Glomerular visceral epithelial cell (primary cell): ENCODE data around the gene XPNPEP2.
A peak's percentile ranks its signal among the peaks of the same experiment; 100 is the strongest.

Experiments used
- DNase-seq: peaks from one replicate; pipeline ENCODE4 v3.0.0-alpha.2; 2016; ENCODE audit errors: extremely low spot score

Gene XPNPEP2, protein sequence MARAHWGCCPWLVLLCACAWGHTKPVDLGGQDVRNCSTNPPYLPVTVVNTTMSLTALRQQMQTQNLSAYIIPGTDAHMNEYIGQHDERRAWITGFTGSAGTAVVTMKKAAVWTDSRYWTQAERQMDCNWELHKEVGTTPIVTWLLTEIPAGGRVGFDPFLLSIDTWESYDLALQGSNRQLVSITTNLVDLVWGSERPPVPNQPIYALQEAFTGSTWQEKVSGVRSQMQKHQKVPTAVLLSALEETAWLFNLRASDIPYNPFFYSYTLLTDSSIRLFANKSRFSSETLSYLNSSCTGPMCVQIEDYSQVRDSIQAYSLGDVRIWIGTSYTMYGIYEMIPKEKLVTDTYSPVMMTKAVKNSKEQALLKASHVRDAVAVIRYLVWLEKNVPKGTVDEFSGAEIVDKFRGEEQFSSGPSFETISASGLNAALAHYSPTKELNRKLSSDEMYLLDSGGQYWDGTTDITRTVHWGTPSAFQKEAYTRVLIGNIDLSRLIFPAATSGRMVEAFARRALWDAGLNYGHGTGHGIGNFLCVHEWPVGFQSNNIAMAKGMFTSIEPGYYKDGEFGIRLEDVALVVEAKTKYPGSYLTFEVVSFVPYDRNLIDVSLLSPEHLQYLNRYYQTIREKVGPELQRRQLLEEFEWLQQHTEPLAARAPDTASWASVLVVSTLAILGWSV

DNA sequence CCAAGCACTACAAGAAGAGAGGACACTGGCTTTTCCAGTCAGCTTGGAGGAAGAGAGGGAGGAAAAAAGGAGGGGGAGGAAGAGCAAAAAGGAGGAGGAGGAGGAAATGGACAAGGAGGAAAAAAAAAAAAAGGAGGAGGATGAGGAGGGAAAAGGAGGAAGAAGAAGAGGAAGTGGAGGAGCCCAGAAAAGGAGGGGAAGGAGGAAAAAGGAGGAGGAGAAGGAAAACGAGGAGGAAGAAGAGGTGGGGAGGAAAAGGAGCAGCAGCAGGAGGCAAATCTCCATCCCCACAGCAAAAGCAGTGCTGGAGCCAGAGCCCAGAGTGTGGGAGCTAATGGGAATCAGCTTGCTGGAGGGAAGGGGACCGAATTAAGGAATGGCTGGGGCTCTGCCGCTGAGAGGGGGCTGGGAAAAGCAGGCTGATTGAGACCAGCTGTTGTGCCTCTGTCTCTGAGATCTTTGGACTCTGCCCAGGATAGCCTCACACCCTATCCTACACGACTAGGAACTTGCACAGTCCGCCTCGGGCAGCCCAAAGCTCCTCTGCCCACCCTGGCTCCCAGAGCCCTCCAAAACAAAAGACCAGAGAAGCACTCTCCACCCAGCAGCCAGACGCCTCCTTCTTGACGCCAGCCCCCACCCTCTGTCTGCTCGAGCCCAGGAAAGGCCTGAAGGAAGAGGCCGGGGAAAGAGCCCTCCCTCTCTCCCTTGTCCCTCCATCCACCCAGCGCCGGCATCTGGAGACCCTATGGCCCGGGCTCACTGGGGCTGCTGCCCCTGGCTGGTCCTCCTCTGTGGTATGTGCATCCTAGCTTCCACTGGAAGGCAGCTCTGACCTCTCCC is at the start of gene XPNPEP2:
Gene XPNPEP2, plus strand, starts transcription at position 514 of the 843 bp plus-strand sequence. Its CDS starts 235 bp downstream, at position 749.
- DNase-seq = no peak

DNA sequence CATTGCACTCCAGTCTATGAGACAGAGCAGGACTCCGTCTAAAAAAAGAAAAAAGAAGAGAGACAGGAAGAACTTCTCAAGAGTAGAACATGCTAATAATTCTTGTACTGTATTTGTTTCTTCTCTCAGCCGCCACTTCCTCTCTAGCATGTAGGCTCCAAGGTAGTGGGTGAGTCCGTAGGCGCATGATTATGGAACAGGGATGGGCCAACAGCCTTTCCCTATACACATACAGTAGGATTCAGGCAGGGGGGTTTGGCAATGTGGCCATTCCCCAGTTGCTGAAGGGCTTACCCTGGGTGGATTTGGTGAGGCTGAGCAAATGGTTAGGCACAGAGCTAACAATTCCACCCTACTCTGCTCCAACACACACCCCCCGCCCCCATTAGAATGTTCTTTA is 49.0 kb upstream of the XPNPEP2 start:
- no peak for DNase-seq

DNA sequence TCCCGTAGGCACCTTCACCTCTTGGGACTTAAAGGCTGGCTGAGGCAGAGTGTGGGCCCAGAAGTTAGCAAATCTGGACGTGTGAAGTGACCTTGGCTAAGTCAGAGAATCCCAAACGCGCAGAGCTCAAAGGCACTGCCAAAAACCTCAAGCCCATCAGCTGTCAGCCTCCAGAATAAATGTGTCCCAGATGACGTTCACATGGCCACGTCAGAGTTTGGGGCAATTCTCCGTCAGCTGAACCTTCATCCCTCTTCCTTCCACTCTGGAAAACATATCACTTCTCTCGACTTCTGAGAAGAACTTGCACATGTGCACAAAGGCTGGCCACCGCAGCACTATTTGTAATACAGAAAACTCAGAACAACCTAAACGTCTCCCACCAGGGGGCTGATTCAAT is 48.3 kb upstream of the XPNPEP2 start:
- DNase-seq = no peak

DNA sequence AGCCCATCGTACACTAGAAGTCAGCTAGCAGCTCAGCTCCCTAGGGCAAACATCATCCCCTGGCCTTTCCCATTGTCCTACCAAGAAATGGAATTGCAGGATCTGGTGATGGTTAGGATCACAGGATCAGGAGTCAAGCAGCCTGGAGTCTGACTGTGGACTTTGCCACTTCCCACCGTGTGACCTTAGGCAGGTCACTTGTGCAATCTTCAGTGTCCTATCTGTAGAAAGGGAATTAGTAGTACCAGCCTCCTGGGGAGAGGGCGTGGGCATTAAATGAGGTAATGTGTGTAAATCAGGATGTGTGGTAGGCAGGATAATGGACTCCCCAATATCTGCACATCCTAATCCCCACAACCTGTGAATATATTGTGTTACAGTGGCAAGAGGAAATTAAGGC is 45.4 kb upstream of the XPNPEP2 start:
- DNase-seq = no peak

DNA sequence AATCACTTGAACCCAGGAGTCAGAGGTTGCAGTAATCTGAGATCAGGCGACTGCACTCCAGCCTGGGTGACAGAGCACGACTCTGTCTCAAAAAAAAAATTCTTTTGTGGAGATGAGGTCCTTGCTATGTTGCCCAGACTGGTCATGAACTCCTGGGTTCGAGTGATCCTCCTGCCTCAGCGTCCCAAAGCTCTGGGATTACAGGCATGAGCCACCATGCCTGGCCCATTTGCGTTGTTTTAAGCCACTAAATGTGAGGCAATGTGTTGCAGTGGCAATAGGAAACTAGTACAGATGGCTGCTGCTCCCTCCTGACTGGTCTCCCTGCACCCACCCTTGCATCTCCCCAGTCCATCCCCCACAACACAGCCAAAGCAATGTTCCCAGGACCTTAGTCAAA is 44.0 kb upstream of the XPNPEP2 start:
- no peak for DNase-seq

- DNase-seq = no peak
Measured at GRCh38 chrX:129695535-129695934, 43.2 kb upstream of the XPNPEP2 start.

GRCh38 chrX:129695937-129696336 is 42.8 kb upstream of the XPNPEP2 start:
- no peak for DNase-seq

GRCh38 chrX:129696463-129697155 is 42.2 kb upstream of the XPNPEP2 start:
- DNase-seq = no peak

DNA sequence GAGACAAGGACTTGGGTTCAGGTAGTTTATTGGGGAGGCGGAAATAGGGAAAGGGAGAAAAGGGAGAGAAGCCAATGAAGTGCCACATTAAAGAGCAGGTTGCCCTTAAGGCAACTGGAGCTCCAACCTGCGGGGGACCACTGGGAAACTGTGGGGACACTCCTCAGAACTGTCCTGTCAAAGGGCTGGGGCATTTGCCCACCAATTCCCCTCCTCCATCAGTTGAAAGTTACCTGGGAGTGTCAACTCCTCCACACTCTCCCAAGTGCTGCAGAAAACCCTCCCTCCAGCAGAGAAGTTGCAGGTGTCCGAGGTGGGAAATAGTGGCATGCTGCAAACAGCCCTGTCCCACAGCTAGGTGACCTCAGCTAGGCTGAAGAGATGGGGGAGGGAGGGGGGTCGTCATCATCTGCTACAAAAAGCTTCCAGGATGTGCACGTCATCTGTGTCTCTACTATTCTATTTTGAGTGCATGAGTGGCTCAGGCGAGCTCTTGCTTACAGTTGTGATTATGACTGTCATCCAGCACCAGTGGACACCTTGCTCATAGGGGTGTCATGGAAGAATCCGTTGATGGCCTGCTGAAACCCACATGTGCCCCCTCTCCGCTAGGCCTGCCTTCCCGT is 41.5 kb upstream of the XPNPEP2 start:
- no peak for DNase-seq

DNA sequence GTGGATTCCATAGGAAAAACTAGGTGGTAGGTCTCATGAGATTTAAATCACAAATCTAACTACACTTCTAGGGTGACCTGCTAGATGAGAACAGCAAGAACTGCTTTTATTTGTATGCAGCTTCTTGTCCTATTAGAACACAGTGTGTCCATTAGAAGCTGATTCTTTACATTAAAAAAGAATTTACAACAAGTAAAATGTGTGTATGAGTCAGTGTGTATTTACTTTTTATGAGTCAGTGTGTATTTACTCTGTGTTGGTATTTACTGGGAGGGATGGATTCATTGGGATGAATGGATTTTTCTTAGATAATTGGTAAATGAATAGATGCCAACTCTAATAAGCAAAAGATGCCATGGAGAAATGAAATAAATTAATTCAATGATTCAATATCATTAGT is 40.6 kb upstream of the XPNPEP2 start:
- DNase-seq = no peak

DNA sequence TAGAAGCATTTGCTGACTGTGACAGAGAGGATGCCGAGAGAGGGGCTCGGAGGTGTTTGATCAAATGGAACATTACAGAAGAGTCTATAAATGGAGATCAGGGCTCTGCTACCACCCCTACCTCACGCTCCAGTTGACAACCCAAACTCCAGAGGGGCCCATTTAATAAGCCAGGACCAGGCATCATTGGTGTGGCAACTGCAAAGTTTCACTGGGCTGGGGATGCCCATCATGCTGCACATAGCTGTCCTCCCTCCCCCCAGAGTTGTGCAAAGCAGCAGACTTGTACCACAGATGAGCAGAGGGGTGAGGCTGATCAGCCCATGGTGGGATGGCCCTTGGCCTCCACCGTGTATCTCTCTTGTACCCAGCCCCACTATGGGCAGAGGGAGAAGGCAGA is 38.2 kb upstream of the XPNPEP2 start:
- DNase-seq = no peak

DNA sequence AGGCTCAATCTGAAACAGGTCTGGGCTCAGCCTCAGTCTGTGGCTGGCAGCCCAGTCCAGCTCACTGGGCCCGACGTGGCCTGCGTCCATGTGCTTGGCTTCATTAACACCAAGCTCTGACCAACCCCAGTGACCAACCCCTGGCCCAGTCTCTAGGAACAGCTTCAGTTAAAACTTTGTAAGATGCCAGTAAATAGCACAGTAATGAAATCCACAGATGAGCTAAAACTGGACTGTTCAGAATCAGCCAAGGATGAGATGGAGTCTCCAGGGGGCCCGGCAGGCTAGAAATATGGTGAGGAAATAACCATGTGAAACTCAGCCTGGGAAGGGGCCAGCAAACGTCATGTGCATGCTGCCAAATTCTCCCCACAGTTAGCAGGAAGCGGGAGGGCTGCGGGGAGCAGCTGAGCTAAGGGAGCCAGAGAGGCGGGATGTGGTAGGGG is 37.1 kb upstream of the XPNPEP2 start:
- DNase-seq = no peak

DNA sequence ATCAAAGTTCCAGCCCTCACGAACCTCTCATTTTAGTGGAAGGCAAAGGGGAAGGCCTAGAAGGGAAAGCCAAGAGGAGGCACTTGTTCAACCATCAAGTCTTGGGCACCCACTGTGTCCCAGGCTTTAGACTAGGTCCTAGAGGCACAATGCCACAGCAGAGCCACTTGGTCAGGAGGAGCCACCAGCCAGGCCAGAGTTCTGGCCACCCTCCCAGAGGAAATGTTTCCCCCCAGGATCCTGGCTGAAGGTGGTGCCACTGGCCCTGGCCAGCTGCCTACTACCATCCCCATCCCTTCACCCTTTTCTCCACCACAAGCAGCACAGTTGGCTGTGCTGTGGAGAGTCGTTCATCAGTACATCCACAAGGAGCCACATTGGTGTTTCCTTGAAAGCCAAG is 34.3 kb upstream of the XPNPEP2 start:
- DNase-seq = no peak

GRCh38 chrX:129705377-129705925 is 33.3 kb upstream of the XPNPEP2 start:
- DNase-seq = no peak

- no peak for DNase-seq
Measured at GRCh38 chrX:129705988-129706387, 32.8 kb upstream of the XPNPEP2 start.

GRCh38 chrX:129706400-129707072 is 32.2 kb upstream of the XPNPEP2 start:
- DNase-seq = peak; percentile 70

GRCh38 chrX:129714581-129714980 is 24.2 kb upstream of the XPNPEP2 start:
- DNase-seq = no peak

GRCh38 chrX:129716507-129716906 is 22.3 kb upstream of the XPNPEP2 start:
- DNase-seq = no peak

- peak; percentile 46 for DNase-seq
Measured at GRCh38 chrX:129717892-129718291, 20.9 kb upstream of the XPNPEP2 start.

- no peak for DNase-seq
Measured at GRCh38 chrX:129718676-129719075, 20.1 kb upstream of the XPNPEP2 start.
